PFSK-1 (cell line): ENCODE results near the gene ZFYVE9.

Source experiments
- FOXP2 ChIP-seq: optimal IDR thresholded peaks from 2 replicates; pipeline ENCODE3; 2011; ENCODE audit warnings: borderline replicate concordance, control low read depth, inconsistent platforms; ENCODE audit not compliant: insufficient read depth; ENCODE audit errors: extremely low read length, extremely low read depth
- POLR2AphosphoS5 ChIP-seq: IDR thresholded peaks from 2 replicates; pipeline ENCODE4 v1.6.1; 2012; ENCODE audit warnings: low read depth, mild to moderate bottlenecking, control low read depth, low read length, moderate library complexity
- SIN3A ChIP-seq: IDR thresholded peaks from 2 replicates; pipeline ENCODE4 v1.6.1; 2012; ENCODE audit warnings: mild to moderate bottlenecking, low read length, moderate library complexity, borderline replicate concordance; ENCODE audit not compliant: insufficient read depth
- TAF1 ChIP-seq: IDR thresholded peaks from 2 replicates; pipeline ENCODE4 v1.6.1; 2012; ENCODE audit warnings: low read length, control low read depth, borderline replicate concordance; ENCODE audit not compliant: insufficient read depth
- TF ChIP-seq, protein P1 (sequence below), 2 experiments: IDR thresholded peaks; 2 replicates each; pipeline versions ENCODE4 v1.6.1 to v1.8.0; 2011 to 2012; ENCODE audit warnings: low read depth in 2 of 2, low read length in 2 of 2, control low read depth in 1 of 2, inconsistent platforms in 1 of 2, mild to moderate bottlenecking in 1 of 2, moderate library complexity in 1 of 2; ENCODE audit not compliant: insufficient read depth in 1 of 2

DNA sequence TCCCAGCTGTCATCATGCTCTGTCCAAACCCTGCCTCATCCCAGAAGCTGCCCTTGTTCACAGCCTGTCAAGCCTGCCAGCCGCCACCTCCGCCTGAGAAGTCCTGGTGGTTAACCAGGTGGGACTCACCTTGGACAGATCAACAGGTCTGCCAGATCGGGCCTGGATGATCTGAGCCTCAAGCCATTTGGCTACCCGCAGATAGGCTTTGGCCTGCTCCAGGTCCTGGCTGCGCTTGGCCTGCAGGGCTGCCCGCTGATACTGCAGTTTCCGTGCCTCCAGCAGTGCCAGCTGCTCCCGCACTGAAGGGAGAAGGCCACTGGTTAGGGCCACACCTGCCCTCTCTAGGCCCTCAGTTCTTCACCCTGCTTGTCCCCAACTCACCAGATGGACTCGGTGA lies 215.5 kb downstream of the ZFYVE9 start:
- TF ChIP-seq TAF1, result no peak
- no peak for TF ChIP-seq POLR2AphosphoS5
- TF ChIP-seq, protein P1, sequence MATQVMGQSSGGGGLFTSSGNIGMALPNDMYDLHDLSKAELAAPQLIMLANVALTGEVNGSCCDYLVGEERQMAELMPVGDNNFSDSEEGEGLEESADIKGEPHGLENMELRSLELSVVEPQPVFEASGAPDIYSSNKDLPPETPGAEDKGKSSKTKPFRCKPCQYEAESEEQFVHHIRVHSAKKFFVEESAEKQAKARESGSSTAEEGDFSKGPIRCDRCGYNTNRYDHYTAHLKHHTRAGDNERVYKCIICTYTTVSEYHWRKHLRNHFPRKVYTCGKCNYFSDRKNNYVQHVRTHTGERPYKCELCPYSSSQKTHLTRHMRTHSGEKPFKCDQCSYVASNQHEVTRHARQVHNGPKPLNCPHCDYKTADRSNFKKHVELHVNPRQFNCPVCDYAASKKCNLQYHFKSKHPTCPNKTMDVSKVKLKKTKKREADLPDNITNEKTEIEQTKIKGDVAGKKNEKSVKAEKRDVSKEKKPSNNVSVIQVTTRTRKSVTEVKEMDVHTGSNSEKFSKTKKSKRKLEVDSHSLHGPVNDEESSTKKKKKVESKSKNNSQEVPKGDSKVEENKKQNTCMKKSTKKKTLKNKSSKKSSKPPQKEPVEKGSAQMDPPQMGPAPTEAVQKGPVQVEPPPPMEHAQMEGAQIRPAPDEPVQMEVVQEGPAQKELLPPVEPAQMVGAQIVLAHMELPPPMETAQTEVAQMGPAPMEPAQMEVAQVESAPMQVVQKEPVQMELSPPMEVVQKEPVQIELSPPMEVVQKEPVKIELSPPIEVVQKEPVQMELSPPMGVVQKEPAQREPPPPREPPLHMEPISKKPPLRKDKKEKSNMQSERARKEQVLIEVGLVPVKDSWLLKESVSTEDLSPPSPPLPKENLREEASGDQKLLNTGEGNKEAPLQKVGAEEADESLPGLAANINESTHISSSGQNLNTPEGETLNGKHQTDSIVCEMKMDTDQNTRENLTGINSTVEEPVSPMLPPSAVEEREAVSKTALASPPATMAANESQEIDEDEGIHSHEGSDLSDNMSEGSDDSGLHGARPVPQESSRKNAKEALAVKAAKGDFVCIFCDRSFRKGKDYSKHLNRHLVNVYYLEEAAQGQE (IDR thresholded peaks at IDR 0.05; ENCODE audit: insufficient read depth in 1 of 2, low read depth in 2 of 2, low read length in 2 of 2), result no peak
- no peak for TF ChIP-seq SIN3A
- no peak for TF ChIP-seq FOXP2
